Suprapubic skin (tissue), 4 donors: Measurements from ENCODE around the gene TACC3. TPM values are rescaled to one million over a fixed set of nuclear protein-coding genes. Genes with fewer than 3 reads are reported as not detected.
A peak's percentile ranks its signal among the peaks of the same experiment; 100 is the strongest.

ENCODE experiments used
- DNase-seq, 2 donors: peaks; one replicate each; pipeline ENCODE4 v3.0.0-alpha.2; 2019; ENCODE audit warnings: low spot score in 2 of 2
- H3K27ac ChIP-seq: fragments of 200-600 bp; sonication (generic); one replicate; pipeline ENCODE4 v1.5.1; 2019
- H3K27me3 ChIP-seq: fragments of 200-600 bp; sonication (generic); one replicate; pipeline ENCODE4 v1.5.1; 2019
- H3K36me3 ChIP-seq: fragments of 200-600 bp; sonication (generic); one replicate; pipeline ENCODE4 v1.5.1; 2019
- H3K4me1 ChIP-seq: fragments of 200-600 bp; sonication (generic); one replicate; pipeline ENCODE4 v1.5.1; 2019
- H3K4me3 ChIP-seq: fragments of 200-600 bp; sonication (generic); one replicate; pipeline ENCODE4 v1.5.1; 2019; ENCODE audit warnings: mild to moderate bottlenecking
- H3K9me3 ChIP-seq: fragments of 200-600 bp; sonication (generic); one replicate; pipeline ENCODE4 v1.5.1; 2019
- EP300 ChIP-seq: sonication (generic); formaldehyde crosslinking; IDR thresholded peaks from one replicate; pipeline ENCODE4 v1.6.1; 2017; ENCODE audit warnings: antibody characterized with exemption
- POLR2A ChIP-seq, 2 donors: fragments of 450-650 bp; IDR thresholded peaks; one replicate each; pipeline ENCODE4 v1.6.1; 2017; ENCODE audit warnings: antibody characterized with exemption in 2 of 2, mild to moderate bottlenecking in 2 of 2, moderate library complexity in 2 of 2
- POLR2AphosphoS5 ChIP-seq, 3 donors: sonication (generic); formaldehyde crosslinking; IDR thresholded peaks; one replicate each; pipeline ENCODE4 v1.6.1; 2017; ENCODE audit warnings: antibody characterized with exemption in 3 of 3
- WGBS: methylation state at CpG from one replicate; pipeline ENCODE4 v1.1.5; 2018; 5-methylcytosine and 5-hydroxymethylcytosine counted together
- total RNA-seq, 4 donors: library from RNA; depleted of rRNA; stranded (reverse); fragments of >200 nt; gene quantifications; one replicate each; pipeline ENCODE4 v1.1.0, GENCODE V29; 2016
- TF ChIP-seq, protein P1 (sequence below), 2 donors: fragments of 200-600 bp in 1 of 2; fragments of 450-650 bp in 1 of 2; sonication (generic) in 1 of 2; IDR thresholded peaks; one replicate each; pipeline ENCODE4 v1.5.1; 2016 to 2019; ENCODE audit warnings: antibody characterized with exemption in 2 of 2, mild to moderate bottlenecking in 1 of 2, moderate library complexity in 1 of 2

Gene TACC3
- total RNA-seq, 4 donors from 2014 or later: 7.2 to 11.7 (median 8.8) TPM

DNA sequence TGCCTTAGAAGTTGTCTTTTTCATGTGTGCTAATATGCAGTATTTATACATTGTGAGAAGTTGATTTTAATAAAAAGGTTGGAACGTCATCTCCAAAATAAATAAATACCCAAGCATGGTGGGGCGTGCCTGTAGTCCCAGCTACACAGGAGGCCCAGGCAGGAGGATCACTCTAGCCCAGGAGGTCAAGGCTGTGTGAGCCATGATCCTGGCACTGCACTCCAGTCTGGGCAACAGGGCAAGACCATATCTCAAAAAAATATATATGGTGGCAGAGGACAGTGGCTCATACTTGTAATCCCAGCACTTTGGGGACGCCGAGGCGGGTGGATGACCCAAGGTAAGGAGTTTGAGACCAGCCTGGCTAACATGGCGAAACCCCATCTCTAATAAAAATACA is 15.6 kb upstream of the TACC3 start:
- 96% methylated on average over 6 of the region's 6 CpGs for WGBS
- TF ChIP-seq POLR2AphosphoS5 (IDR thresholded peaks at IDR 0.05): no peak
- TF ChIP-seq, protein P1, sequence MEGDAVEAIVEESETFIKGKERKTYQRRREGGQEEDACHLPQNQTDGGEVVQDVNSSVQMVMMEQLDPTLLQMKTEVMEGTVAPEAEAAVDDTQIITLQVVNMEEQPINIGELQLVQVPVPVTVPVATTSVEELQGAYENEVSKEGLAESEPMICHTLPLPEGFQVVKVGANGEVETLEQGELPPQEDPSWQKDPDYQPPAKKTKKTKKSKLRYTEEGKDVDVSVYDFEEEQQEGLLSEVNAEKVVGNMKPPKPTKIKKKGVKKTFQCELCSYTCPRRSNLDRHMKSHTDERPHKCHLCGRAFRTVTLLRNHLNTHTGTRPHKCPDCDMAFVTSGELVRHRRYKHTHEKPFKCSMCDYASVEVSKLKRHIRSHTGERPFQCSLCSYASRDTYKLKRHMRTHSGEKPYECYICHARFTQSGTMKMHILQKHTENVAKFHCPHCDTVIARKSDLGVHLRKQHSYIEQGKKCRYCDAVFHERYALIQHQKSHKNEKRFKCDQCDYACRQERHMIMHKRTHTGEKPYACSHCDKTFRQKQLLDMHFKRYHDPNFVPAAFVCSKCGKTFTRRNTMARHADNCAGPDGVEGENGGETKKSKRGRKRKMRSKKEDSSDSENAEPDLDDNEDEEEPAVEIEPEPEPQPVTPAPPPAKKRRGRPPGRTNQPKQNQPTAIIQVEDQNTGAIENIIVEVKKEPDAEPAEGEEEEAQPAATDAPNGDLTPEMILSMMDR (IDR thresholded peaks at IDR 0.05): no peak
- no peak for TF ChIP-seq POLR2A (IDR thresholded peaks at IDR 0.05)
- TF ChIP-seq EP300: no peak

DNA sequence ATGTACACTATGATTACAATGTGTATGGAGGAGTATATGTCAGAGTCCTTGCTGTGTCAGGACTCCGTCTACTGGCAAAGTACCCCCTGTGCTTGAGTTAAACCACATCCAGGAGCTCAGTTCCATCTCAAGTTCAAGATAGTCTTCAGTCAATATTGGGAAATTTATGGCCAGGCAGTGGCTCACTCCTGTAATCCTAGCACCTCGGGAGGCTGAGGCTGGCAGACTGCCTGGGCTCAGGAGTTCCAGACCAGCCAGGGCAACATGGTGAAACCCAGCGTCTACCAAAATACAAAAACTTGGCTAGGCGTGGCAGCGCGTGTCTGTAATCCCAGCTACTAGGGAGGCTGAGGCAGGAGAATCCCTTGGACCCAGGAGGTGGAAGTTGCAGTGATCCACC is 15.0 kb upstream of the TACC3 start:
- WGBS: 88% methylated on average over 6 of the region's 6 CpGs
- Histone ChIP-seq H3K9me3 (no peaks in the 10 kb centered on the region), H3K4me1 (peaks cover 30% of the 10 kb centered on the region), H3K27me3 (no peaks in the 10 kb centered on the region), H3K27ac (no peak overlapping the region), H3K4me3 (no peak overlapping the region), H3K36me3 (peaks cover 49% of the 10 kb centered on the region)
- TF ChIP-seq, protein P1 (IDR thresholded peaks at IDR 0.05): no peak
- TF ChIP-seq POLR2A (IDR thresholded peaks at IDR 0.05) (no peak), POLR2AphosphoS5 (IDR thresholded peaks at IDR 0.05) (no peak), EP300 (no peak)
- no peak for DNase-seq

More for the DNA sequence above, 15.6 kb upstream of the TACC3 start:
- Histone ChIP-seq H3K4me3 (no peak overlapping the region), H3K27me3 (no peaks in the 10 kb centered on the region), H3K4me1 (peaks cover 23% of the 10 kb centered on the region), H3K27ac (no peak overlapping the region), H3K9me3 (no peaks in the 10 kb centered on the region), H3K36me3 (peaks cover 52% of the 10 kb centered on the region)
- DNase-seq: no peak

DNA sequence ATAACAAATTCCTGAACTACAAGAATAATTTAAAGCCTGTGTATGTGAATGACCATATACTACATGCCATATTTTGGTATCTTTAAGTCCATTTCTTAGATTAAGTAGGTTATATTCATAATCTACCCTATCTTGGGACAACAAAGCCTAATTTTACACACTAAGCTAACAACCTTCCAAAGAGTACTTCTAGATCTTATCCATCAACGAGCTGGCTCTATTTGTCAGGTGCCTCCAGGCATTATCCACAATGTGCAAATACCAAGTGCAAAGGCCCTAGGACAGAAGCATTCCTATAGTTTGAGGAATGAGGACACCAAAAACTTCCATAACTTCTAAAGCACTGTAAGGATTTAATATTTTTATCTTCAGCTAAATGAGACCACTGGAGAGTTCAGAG is 12.7 kb upstream of the TACC3 start:
- 28% methylated on average over 1 of the region's 1 CpG for WGBS
- no peak overlapping the region for H3K27ac ChIP-seq

DNA sequence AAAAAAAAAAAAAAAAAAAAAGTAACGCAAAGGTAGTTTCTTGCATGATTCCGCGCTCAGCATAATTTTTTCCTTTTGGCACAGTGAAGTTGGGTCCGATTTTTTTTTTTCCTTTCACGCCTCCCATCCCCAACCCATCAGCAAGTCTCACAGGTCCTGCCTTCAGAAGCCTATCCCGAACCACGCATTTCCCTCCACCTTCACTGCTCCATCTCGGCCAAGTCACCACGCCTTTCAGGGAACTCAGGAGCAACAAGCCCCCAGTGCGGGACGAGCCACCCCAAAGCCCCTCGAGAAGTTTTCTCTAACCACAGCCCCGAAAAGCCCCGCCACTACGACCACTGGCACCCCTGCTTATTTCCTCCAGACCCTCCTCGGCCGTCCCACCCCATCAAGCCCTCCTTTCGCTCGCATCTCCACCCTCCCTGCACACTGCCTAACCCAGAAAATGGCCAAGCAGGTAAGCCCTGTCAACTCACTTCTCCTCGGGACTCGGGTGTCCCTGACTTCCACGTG is 10.2 kb upstream of the TACC3 start:
- Histone ChIP-seq H3K4me1 (peaks cover 60% of the 10 kb centered on the region), H3K36me3 (peaks cover 7% of the 10 kb centered on the region), H3K27me3 (no peaks in the 10 kb centered on the region), H3K27ac (peak overlapping the region; percentile 99), H3K4me3 (peak overlapping the region; percentile 87), H3K9me3 (no peaks in the 10 kb centered on the region)
- TF ChIP-seq EP300: no peak
- no peak for TF ChIP-seq POLR2AphosphoS5 (IDR thresholded peaks at IDR 0.05)
- DNase-seq: no peak
- WGBS: 10% methylated on average over 22 of the region's 22 CpGs

More for the DNA sequence above, 12.7 kb upstream of the TACC3 start:
- no peaks in the 10 kb centered on the region for H3K27me3 ChIP-seq
- TF ChIP-seq POLR2A (IDR thresholded peaks at IDR 0.05): no peak
- TF ChIP-seq, protein P1 (IDR thresholded peaks at IDR 0.05): no peak
- no peak for TF ChIP-seq POLR2AphosphoS5 (IDR thresholded peaks at IDR 0.05)
- TF ChIP-seq EP300: no peak
- H3K4me3 ChIP-seq: no peak overlapping the region
- H3K4me1 ChIP-seq: peaks cover 40% of the 10 kb centered on the region
- no peaks in the 10 kb centered on the region for H3K9me3 ChIP-seq
- DNase-seq: no peak
- H3K36me3 ChIP-seq: peaks cover 28% of the 10 kb centered on the region

DNA sequence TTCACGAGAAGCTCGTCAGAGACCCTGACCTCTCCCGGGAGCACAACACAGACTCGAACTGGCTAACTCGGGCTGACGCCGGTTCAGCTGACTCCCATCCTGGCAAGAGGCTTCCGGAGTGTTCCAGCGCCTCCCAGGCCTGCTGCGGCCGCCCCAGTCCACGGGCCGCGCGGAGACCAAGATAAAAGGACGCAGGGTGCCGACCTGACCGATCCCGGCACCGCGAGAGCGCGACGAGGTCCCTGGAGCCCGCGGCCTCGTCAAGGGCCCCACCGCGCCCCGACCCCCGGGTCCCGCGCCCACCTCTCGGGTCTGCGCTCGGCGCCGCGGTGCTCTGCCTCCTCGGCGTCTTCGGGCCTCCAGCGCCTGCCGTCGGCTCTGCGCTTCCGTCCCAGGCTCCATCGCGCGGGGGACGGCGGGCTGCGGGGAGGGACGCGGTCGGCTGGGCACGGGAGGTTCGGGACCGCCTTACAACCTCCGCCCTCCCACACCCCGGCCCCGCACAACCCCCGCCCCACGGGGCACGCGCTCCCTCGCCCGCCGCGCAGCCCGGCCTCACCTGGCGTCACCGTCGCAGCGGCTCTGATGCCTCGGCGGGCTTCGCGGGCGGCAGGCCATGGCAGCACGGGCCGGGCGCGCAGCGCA is 9.6 kb upstream of the TACC3 start:
- DNase-seq: no peak
- H3K4me1 ChIP-seq: peaks cover 65% of the 10 kb centered on the region
- H3K9me3 ChIP-seq: no peaks in the 10 kb centered on the region
- no peak for TF ChIP-seq POLR2AphosphoS5 (IDR thresholded peaks at IDR 0.05)
- no peak for TF ChIP-seq EP300
- TF ChIP-seq, protein P1 (IDR thresholded peaks at IDR 0.05): no peak
- no peak for TF ChIP-seq POLR2A (IDR thresholded peaks at IDR 0.05)
- peak overlapping the region; percentile 87 for H3K4me3 ChIP-seq
- peak overlapping the region; percentile 99 for H3K27ac ChIP-seq
- 0% methylated on average over 7 of the region's 85 CpGs for WGBS
- no peaks in the 10 kb centered on the region for H3K27me3 ChIP-seq
- peaks cover 3% of the 10 kb centered on the region for H3K36me3 ChIP-seq
